ENCODE results near the gene NFIA. TPM values are rescaled to one million over a fixed set of nuclear protein-coding genes. Genes with fewer than 3 reads are reported as not detected.

Gene NFIA
- total and polyA plus RNA-seq, 12 donors: 11.2 to 117 (median 92.5) TPM

GRCh38 chr1:61474269-61474817, 392.0 kb downstream of the NFIA start:
- no peak for DNase-seq
- Histone ChIP-seq H3K4me3 (no peak overlapping the region), H3K9me3 (no peaks in the 10 kb centered on the region), H3K36me3 (no peaks in the 10 kb centered on the region), H3K27ac (no peak overlapping the region), H3K27me3 (no peaks in the 10 kb centered on the region), H3K4me1 (no peaks in the 10 kb centered on the region)
- TF ChIP-seq CTCF (IDR thresholded peaks at IDR 0.05): no peak
- intact Hi-C loops (cut with DNase I): loop anchor here in 3 of 10 donors (10.0 kb wide), 2 partner anchors 90 to 110 kb away; no protein-coding TSS in a partner anchor
- 81 to 85% methylated on average over 4 of the region's 4 CpGs for WGBS, 2 donors
- ATAC-seq: no peak

GRCh38 chr1:61474963-61475362, 392.6 kb downstream of the NFIA start:
- H3K9me3 ChIP-seq: no peaks in the 10 kb centered on the region
- ATAC-seq (no peak), DNase-seq (no peak)
- no peaks in the 10 kb centered on the region for H3K36me3 ChIP-seq
- WGBS, 2 donors: 91 to 94% methylated on average over 3 of the region's 3 CpGs
- H3K4me3 ChIP-seq: no peak overlapping the region
- H3K4me1 ChIP-seq: no peaks in the 10 kb centered on the region
- H3K27ac ChIP-seq: no peak overlapping the region
- TF ChIP-seq CTCF (IDR thresholded peaks at IDR 0.05): no peak
- intact Hi-C loops (cut with DNase I): loop anchor here in 3 of 10 donors (10.0 kb wide), 2 partner anchors 90 to 110 kb away; no protein-coding TSS in a partner anchor
- no peaks in the 10 kb centered on the region for H3K27me3 ChIP-seq

- H3K9me3 ChIP-seq: no peaks in the 10 kb centered on the region
- no peak overlapping the region for H3K4me3 ChIP-seq
- H3K4me1 ChIP-seq: no peaks in the 10 kb centered on the region
- DNase-seq (no peak), ATAC-seq (no peak)
- H3K27me3 ChIP-seq: no peaks in the 10 kb centered on the region
- H3K27ac ChIP-seq: no peak overlapping the region
- 85% methylated on average over 7 of the region's 7 CpGs for WGBS, 2 donors
- no peaks in the 10 kb centered on the region for H3K36me3 ChIP-seq
- no peak for TF ChIP-seq CTCF (IDR thresholded peaks at IDR 0.05)
- intact Hi-C loops (cut with DNase I): loop anchor here in 3 of 10 donors (10.0 kb wide), 2 partner anchors 88 to 108 kb away; no protein-coding TSS in a partner anchor
Observed at GRCh38 chr1:61477301-61477700, 394.9 kb downstream of the NFIA start.

- intact Hi-C loops (cut with DNase I): no loop called here
- Histone ChIP-seq H3K4me1 (no peaks in the 10 kb centered on the region), H3K4me3 (no peak overlapping the region), H3K36me3 (no peaks in the 10 kb centered on the region), H3K27me3 (peaks cover 0 to 3% (median 0%) of the 10 kb centered on the region in 7 donors), H3K9me3 (no peaks in the 10 kb centered on the region), H3K27ac (no peak overlapping the region)
- WGBS, 2 donors: 74 to 82% methylated on average over 4 of the region's 4 CpGs
- ATAC-seq: no peak
- DNase-seq: no peak
- no peak for TF ChIP-seq CTCF (IDR thresholded peaks at IDR 0.05)
Observed at GRCh38 chr1:61480273-61480935, 398.0 kb downstream of the NFIA start.
